HPDE6-E6E7 (cell line): ENCODE data around the gene MCRIP2.
A peak's percentile ranks its signal among the peaks of the same experiment; 100 is the strongest.

Experiments used
- DNase-seq: peaks from one replicate; pipeline ENCODE4 v3.0.0; 2011; ENCODE audit warnings: missing footprints; ENCODE audit errors: extremely low spot score

Gene MCRIP2

DNA sequence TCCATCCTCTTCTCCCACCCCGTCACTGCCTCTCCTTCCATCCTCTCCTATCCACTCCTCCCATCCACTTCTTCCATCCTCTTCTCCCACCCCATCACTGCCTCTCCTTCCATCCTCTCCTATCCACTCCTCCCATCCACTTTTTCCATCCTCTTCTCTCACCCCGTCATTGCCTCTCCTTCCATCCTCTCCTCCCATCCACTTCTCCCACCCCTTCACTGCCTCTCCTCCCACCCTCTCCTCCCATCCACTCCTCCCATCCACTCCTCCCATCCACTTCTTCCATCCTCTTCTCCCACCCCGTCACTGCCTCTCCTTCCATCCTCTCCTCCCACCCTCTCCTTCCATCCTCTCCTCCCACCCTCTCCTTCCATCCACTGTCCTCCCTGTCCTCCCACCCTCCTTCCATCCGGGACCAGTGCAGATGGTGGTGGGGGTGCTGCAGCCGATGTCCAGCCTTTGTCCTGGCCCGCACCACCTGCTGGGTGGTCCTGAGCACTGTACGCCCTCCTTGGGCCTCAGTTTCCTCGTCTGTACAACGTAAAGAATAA, 9.7 kb upstream of the MCRIP2 start:
- DNase-seq = no peak

DNA sequence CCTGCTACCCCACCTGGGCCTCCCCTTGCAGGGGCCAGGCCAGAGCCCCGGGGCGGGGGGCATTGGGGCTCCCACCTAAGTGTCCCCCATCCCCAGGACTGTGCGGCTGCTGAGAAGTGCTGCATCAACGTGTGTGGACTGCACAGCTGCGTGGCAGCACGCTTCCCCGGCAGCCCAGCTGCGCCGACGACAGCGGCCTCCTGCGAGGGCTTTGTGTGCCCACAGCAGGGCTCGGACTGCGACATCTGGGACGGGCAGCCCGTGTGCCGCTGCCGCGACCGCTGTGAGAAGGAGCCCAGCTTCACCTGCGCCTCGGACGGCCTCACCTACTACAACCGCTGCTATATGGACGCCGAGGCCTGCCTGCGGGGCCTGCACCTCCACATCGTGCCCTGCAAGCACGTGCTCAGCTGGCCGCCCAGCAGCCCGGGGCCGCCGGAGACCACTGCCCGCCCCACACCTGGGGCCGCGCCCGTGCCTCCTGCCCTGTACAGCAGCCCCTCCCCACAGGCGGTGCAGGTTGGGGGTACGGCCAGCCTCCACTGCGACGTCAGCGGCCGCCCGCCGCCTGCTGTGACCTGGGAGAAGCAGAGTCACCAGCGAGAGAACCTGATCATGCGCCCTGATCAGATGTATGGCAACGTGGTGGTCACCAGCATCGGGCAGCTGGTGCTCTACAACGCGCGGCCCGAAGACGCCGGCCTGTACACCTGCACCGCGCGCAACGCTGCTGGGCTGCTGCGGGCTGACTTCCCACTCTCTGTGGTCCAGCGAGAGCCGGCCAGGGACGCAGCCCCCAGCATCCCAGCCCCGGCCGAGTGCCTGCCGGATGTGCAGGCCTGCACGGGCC, 8.9 kb upstream of the MCRIP2 start:
- no peak for DNase-seq

DNA sequence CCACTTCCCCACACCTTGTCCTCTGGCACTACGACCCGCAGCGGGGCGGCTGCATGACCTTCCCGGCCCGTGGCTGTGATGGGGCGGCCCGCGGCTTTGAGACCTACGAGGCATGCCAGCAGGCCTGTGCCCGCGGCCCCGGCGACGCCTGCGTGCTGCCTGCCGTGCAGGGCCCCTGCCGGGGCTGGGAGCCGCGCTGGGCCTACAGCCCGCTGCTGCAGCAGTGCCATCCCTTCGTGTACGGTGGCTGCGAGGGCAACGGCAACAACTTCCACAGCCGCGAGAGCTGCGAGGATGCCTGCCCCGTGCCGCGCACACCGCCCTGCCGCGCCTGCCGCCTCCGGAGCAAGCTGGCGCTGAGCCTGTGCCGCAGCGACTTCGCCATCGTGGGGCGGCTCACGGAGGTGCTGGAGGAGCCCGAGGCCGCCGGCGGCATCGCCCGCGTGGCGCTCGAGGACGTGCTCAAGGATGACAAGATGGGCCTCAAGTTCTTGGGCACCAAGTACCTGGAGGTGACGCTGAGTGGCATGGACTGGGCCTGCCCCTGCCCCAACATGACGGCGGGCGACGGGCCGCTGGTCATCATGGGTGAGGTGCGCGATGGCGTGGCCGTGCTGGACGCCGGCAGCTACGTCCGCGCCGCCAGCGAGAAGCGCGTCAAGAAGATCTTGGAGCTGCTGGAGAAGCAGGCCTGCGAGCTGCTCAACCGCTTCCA, 8.1 kb upstream of the MCRIP2 start:
- DNase-seq = no peak

DNA sequence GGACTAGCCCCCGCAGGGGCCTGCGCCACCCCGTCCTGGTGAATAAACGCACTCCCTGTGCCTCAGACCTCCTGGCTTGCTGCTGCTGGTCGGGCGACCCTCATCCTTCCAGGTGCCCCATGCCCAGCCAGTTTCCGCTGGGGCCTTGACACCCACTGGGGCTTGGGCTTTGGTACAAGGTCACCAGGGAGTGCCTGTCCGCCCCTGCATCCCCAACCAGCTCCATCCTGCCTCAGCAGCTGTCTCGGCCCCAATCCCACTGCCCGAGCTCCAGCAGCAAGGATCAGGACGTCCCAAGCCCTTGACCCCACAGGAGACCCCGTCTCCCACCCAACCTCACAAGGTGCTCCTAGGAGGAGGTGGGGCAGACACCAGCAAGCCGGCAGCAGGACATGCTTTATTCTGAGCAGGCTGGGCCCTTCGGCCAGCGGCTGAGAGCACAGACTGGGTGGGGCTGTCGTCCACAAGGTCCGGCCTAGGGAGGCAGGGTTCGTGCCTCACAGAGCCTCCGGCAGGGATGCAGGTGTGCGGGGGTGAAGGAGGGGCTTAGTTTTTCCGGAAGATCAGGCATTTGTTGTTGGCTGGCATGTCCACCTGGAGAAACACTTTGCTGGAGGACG, 7.5 kb upstream of the MCRIP2 start:
- DNase-seq = no peak

DNA sequence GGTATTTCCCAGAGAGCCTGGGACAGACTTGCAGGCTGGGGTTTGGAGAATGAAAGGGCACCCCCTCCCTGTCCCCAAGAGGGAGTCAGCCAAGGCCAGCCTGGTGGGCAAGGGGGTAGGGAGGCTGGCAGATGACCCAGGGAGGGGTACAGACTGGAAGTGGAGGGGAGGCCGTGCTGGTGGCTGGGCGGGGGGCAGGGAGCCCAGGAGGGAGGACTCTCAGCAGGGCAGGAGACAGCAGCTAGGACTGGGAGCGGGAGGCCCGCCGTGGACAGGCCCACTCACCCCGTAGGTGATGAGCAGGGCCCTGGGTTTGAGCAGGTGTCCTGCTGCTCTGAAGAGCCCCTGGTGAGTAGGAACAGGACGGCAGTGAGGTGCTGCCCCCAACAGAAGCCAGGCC, 6.6 kb upstream of the MCRIP2 start:
- DNase-seq = no peak

DNA sequence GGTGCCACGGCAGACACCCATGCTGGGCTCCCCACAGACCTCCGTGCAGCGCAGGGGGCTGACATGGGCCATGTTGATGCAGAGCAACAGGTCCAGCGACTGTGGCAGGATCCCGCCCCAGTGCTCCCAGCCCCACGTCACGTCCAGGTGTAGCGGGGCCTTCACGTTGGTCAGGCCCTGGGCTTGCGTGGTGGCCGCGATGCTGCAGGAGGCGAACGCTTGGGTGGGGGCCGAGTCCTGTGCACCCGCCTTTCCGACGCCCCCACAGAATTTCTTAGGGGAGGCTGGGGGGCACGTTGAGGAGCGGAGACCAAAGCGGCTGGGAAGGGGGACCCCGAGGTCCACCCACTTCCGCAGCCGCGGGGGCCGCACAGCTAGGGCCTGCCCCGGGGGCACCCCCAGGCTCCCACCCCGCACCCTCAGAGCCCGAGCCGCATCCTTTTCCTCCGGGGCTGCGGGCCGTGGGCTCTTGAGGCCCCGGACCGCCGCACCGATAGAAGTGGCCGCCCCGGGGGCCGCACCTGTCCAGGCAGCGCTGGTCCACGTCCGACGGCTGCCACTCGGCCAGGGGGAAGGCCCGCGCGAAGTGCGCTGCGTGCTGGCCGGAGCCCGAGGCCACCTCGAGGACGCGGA, 5.9 kb upstream of the MCRIP2 start:
- no peak for DNase-seq

DNA sequence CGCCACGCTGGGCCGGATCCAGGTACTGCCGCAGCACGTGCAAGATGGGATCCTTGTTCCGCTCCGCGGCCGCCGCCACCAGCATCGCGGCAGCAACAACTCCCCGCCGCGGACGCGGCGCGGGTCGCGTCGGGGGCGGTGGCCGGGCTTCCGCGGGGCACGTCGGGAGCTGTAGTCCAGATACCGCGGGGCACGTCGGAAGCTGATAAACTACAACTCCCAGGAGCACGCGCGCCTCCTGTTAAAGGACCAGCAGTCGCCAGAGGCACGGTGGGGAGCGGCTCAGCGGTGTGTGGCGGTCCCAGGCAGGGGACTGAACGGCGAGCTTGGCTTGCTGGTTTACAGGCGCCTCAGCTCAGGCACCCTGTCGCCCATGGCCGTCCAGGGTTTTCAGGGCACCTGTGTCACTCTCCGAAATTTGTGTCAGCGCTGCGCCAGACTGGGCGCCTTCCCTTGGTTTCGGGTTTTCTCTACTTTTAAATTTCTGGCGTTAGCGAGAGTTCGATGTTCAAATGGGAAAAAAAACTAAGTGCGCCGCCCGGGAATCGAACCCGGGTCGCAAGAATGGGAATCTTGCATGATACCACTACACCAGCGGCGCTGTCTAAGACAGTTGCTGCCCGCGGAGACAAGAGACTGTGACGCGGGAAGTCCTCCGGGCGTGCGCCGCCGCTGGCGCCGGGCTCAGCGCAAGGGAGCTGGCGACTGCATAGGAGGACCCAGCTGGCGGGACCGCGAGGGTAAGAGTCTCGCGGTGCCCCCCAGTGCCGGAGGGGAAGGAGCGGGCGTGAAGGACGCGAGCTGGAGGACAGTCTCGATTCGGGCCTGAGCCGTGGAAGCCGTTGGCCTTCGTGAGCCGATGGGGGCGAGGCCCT, 5.2 kb upstream of the MCRIP2 start, which contains the start of gene METTL26:
TSS of gene METTL26 (minus strand) at position 100 of the 875 bp plus-strand sequence. CDS start at position 85, 15 bp downstream.
- peak; percentile 90 for DNase-seq

DNA sequence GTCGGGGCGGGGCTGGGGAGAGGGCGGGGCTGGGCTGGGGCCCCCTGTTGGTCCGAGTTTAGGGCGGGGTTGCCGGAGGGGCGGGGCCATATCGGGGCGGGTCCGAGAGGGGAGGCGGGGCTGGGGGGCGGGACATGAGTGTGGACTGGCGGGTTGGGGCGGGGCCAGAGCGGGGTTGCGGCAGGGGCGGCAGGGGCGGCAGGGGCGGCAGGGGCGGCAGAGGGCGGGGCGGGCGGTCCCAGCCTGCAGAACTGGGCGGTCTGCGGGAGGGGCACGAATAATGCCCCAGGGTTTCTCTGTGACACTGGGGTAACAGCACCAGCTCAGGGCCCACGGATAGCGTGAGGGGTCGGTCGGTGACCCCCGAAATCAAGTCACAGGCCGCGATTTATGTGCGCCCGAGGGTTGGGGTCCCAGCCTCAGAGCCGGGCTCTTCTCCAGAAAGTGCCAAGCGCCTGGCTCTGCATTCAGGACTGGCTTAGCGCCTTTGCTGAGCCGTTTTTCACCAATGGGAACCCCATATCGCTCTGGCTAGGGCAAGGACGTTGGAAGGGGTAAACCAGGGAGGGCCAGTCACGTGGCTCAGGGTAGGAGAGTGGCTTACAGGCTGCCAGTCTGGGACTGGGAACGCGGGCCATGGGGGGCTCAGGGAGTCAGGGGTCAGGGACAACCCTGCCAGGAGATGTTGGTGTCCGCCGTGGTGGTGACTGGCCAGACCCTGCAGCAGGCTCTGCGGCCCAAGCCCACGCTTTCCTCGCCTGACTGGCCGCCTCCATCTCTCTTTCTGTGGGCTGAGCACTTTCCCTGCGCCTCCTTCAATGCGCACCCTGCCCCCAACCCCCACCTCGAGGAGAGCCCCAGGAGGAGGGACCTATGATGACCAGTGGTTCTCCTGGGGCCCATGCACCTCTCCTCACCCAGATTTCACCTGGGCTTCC, 4.3 kb upstream of the MCRIP2 start:
- peak; percentile 92 for DNase-seq

DNA sequence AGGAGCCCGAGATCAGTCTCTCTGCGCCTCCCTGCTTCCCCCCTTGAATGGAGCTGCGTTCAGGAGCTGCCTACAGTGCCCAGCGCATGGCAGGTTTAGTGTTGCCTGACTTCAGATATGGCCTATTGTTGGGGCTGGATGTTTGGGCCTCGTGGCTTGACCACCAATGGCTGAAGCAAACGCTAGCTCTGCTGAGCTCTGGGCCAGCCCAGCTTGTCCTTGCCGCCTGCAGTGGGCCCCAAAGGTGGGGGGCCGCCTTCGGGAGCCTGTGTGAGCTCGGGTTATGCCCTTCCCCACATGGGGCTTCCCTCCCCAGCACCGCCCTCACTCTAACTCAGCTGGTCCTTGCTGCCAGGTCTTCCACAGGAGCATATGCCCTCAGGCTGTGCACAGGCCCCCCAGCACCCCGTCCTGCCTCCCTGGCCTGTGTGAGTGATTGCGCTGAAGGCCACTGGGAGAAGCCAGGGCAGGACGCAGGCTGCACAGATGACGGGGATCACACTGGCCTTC, 3.5 kb upstream of the MCRIP2 start:
- DNase-seq = no peak

DNA sequence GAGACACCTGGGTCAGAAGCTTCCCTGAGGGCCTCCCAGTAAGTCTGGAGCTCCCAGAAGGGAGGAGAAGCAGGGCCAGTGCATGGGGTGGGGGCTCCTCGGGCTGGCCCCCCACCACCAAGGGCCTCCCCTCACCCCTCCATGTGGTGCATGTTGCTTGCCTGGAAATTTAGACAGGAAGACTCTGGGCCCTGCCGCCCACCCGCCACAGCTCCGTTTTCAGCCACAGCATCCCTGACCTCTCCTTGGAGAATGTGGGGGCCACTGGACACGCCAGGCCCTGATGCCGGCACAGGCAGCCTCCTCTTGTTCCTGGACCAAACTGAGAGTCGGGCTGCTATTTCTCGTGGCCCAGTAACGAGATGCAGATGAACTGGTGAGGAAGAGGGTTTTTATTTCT, 2.8 kb upstream of the MCRIP2 start:
- no peak for DNase-seq

DNA sequence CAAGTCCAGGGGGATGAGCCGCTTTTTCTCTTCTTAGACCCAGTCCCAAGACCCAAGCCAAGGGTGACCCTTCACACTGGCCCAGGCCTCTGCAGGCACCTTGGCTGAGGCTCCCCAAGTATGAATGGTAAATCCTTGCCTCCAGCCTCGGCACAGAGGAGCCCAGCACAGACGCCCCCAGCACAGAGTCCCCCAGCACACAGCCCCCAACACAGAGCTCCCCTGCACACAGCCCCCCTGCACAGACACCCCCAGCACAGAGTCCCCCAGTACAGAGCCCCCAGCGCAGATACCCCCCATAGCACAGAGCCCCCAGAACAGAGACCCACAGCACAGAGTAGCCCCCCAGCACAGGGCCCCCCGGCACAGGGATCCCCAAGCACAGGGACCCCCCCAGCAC, 1.0 kb upstream of the MCRIP2 start:
- no peak for DNase-seq

DNA sequence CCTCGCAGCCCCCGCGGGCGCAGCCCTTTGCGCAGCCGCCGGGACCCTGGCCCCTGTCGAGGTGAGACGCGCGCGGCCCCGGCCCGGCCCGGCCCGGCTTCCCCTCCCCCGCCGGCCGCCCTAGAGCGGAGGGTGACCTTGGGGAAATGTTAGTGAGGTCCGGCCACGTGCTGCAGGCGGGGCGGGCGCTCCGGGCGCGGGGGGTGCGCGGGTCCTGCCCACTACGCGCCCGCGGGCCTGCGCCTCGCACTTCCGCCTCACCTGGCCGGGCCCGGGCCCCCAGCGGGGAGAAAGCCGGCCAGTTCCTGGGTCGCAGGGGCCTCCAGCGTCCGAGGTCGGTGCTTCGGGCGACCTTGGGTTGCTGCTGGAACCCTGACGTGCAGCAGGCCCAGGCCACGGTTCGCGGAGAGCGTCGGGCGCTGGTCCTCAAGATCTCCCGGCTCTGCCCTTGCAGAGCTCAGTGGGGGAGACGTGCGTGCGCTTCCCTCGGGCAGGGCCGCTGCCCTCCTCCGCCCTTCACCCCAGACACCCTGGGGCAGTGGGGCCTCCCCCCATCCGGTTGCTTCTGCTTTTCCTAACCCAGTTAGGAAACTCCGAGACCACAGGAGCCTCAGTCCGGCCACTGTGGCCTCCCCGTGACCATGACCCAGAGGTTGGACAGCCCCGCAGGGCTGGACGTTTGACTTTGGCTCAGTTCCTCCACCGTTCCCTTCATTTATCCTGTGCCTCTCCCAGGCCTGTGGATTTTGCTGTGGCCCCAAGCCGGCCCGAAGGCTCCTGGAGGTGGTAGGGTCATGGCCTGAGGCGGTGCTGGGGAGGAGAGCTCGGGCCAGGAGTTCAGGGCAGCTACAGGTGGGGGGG, 791 bp downstream of the MCRIP2 start:
- no peak for DNase-seq

DNA sequence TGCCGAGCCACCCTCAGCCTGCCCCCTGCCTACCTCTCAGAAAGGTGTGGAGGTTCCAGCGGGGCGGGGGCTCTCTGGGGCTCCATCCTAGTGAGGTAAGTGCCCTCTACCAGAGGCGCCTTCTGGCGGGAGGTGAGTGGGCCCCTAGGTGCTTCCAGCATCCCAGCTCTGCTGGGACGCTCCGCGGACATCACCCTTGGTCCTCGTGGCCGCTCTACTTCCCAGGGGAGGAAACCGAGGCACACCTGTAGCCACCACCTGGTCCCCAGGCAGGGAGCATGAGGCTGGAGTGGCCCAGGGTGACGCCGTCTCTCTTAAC, 1.4 kb downstream of the MCRIP2 start:
- no peak for DNase-seq

DNA sequence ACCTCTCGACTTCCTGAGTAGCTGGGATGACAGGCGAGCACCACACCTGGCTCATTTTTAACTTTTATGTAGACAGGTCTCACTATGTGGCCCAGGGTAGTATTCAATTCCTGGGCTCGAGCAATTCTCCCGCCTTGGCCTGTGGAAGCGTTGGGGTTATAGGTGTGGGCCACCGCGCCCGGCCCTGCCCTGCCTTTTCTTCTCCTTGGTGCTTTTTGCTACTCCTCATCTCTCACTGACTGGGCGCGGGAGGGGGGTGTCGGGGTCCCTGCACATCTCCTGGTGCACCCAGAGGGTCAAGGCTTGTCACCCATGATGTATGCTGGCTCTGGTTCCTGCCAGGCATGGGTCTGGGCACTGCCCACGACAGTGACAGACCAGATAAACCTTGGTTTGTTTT, 2.9 kb downstream of the MCRIP2 start:
- DNase-seq = no peak

DNA sequence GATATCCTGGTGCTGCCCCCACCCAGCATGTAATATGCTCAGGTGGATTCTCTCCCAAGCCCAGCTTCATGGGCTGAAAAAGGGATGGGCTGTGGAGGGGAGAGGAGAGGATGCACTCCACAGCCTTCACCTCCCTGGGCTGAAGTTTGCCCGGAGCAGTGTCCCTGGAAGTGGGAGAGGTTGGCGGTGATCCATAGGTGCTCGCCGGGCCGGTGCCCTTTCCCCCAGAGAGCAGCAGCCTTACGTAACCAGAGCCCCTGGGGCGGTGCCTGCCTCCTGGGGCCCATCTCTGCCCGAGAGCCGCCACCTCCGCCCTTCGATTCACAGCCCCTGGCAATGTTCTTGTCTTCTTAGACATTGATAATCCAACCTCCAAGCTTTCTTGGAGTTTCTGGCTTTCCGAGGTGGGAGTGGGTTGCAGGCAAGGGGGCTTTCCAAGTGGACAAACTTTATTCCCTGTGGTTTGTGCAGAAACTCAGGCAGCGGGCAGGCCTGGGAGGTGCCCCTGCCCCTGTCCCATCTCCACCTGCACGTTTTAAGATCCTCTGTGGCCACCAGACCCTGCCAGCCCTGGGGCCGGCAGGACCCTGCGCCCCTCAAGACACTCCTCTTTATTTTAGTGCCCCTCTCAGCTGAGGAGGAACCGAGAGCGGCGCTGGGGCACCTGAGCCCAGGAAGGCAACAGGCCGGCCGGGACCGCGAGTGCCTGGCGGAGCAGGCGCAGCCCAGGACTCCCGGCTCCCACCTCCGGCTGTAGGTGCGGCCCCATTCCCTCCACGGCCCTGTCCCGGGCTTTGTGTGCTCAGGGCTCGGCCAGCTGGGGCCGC, 4.4 kb downstream of the MCRIP2 start:
- no peak for DNase-seq

DNA sequence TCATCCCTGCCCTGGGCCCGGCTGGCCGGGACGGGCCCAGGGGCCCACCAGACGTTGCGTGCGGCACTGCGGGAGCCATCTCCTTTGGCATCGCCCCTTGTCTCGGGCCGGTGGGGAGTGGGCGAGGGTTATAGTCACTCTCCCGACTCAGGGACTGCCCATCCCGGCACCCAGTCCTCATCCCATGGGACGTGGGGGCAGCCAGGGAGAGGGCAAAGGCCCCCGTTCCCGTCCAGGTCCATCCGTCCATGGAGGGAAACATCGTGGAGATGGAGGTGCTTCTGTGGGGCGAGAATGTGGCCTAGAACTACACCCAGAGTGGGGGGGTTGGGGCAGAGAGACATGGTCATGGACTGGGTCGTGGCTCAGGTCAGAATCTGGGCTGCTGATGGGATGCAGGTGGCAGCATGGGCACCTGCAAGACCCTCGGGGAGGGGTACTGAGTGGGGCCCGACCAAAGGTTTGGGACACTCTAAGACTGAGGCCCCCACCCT, 5.1 kb downstream of the MCRIP2 start:
- DNase-seq = no peak

DNA sequence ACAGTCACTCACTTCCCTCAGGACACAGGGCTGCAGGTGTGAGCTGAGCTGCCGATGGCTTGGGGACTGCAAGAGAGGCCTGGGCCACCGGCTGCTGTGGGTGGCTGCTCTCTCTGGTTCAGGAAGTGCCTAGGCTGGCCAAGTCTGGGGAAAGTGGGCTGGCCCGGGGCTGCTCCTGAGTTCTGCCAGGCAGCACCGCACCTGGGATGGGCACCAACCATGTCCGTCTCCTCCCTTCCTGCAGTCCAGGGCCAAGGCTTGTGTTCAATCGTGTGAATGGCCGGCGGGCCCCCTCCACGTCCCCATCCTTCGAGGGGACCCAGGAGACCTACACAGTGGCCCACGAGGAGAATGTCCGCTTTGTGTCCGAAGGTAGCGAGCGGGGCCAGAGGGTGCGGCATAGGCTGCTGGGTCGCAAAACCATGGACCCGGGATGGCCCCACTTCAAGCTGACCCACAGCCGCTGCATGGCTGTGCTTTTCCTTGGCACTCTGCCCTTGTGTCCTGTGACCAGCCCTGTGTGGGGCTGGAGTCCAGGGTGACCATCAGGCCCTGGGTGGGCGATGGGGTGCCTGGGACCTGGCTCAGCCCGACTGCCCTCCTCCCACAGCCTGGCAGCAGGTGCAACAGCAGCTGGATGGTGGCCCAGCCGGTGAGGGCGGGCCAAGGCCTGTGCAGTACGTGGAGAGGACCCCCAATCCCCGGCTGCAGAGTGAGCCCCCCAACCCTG, 5.7 kb downstream of the MCRIP2 start:
- no peak for DNase-seq
